Measurements from ENCODE around the gene TGFBI.

TGFBI gene

DNA sequence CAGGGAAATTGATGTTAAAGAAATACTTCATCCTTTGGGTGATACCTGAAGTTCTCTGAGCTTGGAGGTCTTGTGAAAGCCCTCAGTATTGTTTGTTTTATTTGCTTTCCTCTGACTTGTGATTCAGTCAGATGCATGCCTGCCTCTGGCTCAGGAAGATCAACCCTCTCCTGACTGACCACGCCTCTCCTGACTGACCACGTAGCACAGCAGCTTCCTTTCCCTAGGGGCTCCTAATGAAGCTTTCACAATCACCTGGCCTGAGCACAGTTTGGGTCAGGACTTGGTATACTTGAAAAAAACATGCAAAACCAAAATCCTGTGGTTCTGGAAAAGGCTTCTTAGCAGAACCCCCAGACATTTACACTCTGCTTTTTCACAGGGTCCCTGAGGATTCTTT lies 3.8 kb downstream of the TGFBI start:
- H4K20me1 ChIP-seq (ENCODE audit: insufficient read depth, low read length) = no peaks in the 10 kb centered on the region; the same call in 1 of the 2 replicates
- no peak overlapping the region for H3K27ac ChIP-seq (ENCODE audit: low read length)
- H3K4me1 ChIP-seq (ENCODE audit: insufficient read depth, low read length) = peaks cover 20% of the 10 kb centered on the region
- no peaks in the 10 kb centered on the region for H3K36me3 ChIP-seq (ENCODE audit: insufficient read depth, low read length)
- no peak overlapping the region for H2AFZ ChIP-seq (ENCODE audit: low read depth, low read length)
- H3K9ac ChIP-seq (ENCODE audit: low read depth, low read length) = no peak overlapping the region
- no peak for TF ChIP-seq EZH2 (IDR thresholded peaks at IDR 0.05; ENCODE audit: borderline replicate concordance, low read depth, low read length, severe bottlenecking)
- TF ChIP-seq, protein P1, sequence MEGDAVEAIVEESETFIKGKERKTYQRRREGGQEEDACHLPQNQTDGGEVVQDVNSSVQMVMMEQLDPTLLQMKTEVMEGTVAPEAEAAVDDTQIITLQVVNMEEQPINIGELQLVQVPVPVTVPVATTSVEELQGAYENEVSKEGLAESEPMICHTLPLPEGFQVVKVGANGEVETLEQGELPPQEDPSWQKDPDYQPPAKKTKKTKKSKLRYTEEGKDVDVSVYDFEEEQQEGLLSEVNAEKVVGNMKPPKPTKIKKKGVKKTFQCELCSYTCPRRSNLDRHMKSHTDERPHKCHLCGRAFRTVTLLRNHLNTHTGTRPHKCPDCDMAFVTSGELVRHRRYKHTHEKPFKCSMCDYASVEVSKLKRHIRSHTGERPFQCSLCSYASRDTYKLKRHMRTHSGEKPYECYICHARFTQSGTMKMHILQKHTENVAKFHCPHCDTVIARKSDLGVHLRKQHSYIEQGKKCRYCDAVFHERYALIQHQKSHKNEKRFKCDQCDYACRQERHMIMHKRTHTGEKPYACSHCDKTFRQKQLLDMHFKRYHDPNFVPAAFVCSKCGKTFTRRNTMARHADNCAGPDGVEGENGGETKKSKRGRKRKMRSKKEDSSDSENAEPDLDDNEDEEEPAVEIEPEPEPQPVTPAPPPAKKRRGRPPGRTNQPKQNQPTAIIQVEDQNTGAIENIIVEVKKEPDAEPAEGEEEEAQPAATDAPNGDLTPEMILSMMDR (IDR thresholded peaks at IDR 0.05; ENCODE audit: borderline replicate concordance, extremely low read depth, low read length, poor library complexity, severe bottlenecking) = no peak
- H3K9me3 ChIP-seq (ENCODE audit: insufficient read depth, low read length, severe bottlenecking) = no peaks in the 10 kb centered on the region
- no peaks in the 10 kb centered on the region for H3K27me3 ChIP-seq (ENCODE audit: insufficient read depth, low read length, poor library complexity)
- H3K79me2 ChIP-seq (ENCODE audit: insufficient read depth, low read length) = no peaks in the 10 kb centered on the region
- H3K4me3 ChIP-seq (ENCODE audit: low read depth in 1 of 2, low read length in 2 of 2) = no peak overlapping the region
- H3K4me2 ChIP-seq (ENCODE audit: insufficient read depth, low read length) = no peak overlapping the region
- no peak for DNase-seq
- ATAC-seq (ENCODE audit: insufficient read depth, low read depth) = no peak

DNA sequence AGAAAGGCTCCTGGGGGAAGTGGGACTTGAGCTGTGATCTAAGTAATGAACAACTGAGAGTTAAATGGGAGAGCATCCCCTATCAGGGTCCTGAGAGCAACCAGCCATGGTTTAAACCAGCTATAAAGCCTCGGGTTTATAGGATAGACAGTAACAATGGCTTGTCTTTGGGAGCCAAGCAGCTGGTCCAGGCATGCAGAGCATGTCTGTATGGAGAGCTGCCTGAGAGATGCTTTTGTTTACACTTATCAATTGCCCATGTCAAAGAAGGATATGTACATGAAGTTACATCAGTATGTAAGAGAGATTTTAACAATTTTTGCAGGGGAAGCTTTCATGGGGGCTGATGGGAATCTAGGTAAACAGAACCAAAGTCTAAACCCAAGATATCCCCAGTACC lies 4.4 kb downstream of the TGFBI start:
- Histone ChIP-seq H3K27ac (ENCODE audit: low read length) (no peak overlapping the region), H4K20me1 (ENCODE audit: insufficient read depth, low read length) (no peaks in the 10 kb centered on the region; the same call in 1 of the 2 replicates), H3K27me3 (ENCODE audit: insufficient read depth, low read length, poor library complexity) (no peaks in the 10 kb centered on the region), H3K4me3 (ENCODE audit: low read depth in 1 of 2, low read length in 2 of 2) (no peak overlapping the region), H3K9ac (ENCODE audit: low read depth, low read length) (no peak overlapping the region), H3K9me3 (ENCODE audit: insufficient read depth, low read length, severe bottlenecking) (no peaks in the 10 kb centered on the region), H3K4me2 (ENCODE audit: insufficient read depth, low read length) (no peak overlapping the region), H2AFZ (ENCODE audit: low read depth, low read length) (no peak overlapping the region), H3K36me3 (ENCODE audit: insufficient read depth, low read length) (no peaks in the 10 kb centered on the region), H3K4me1 (ENCODE audit: insufficient read depth, low read length) (peaks cover 26% of the 10 kb centered on the region), H3K79me2 (ENCODE audit: insufficient read depth, low read length) (no peaks in the 10 kb centered on the region)
- no peak for ATAC-seq (ENCODE audit: insufficient read depth, low read depth)
- DNase-seq = no peak
- TF ChIP-seq, protein P1 (IDR thresholded peaks at IDR 0.05; ENCODE audit: borderline replicate concordance, extremely low read depth, low read length, poor library complexity, severe bottlenecking) = no peak
- no peak for TF ChIP-seq EZH2 (IDR thresholded peaks at IDR 0.05; ENCODE audit: borderline replicate concordance, low read depth, low read length, severe bottlenecking)

DNA sequence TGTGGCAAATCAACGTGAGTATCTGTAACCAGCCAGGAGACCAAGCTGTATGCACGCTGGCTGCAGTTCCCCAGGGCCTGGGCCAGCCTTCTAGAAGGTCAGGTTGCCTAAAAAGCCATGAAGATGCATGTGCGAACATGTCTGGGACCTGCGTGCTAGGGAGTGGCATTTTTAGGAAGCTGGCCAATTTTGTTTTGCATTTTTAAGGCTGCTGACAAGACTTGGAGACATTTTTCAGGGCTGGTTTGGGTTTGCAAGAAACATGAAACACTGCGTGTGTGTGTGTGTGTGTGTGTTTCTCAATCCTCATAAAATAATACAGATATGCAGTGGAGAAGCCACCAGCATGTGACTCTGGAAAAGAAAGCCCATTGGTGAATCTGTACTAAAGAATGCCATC lies 5.1 kb downstream of the TGFBI start:
- DNase-seq = no peak
- no peak for ATAC-seq (ENCODE audit: insufficient read depth, low read depth)
- H3K36me3 ChIP-seq (ENCODE audit: insufficient read depth, low read length) = no peaks in the 10 kb centered on the region
- no peak overlapping the region for H2AFZ ChIP-seq (ENCODE audit: low read depth, low read length)
- TF ChIP-seq EZH2 (IDR thresholded peaks at IDR 0.05; ENCODE audit: borderline replicate concordance, low read depth, low read length, severe bottlenecking) = no peak
- TF ChIP-seq, protein P1 (IDR thresholded peaks at IDR 0.05; ENCODE audit: borderline replicate concordance, extremely low read depth, low read length, poor library complexity, severe bottlenecking) = no peak
- H3K9me3 ChIP-seq (ENCODE audit: insufficient read depth, low read length, severe bottlenecking) = peaks cover 3% of the 10 kb centered on the region
- H4K20me1 ChIP-seq (ENCODE audit: insufficient read depth, low read length) = no peaks in the 10 kb centered on the region; the same call in 1 of the 2 replicates
- no peak overlapping the region for H3K4me2 ChIP-seq (ENCODE audit: insufficient read depth, low read length)
- H3K27ac ChIP-seq (ENCODE audit: low read length) = no peak overlapping the region
- no peak overlapping the region for H3K4me3 ChIP-seq (ENCODE audit: low read depth in 1 of 2, low read length in 2 of 2)
- no peak overlapping the region for H3K9ac ChIP-seq (ENCODE audit: low read depth, low read length)
- peaks cover 27% of the 10 kb centered on the region for H3K4me1 ChIP-seq (ENCODE audit: insufficient read depth, low read length)
- H3K79me2 ChIP-seq (ENCODE audit: insufficient read depth, low read length) = no peaks in the 10 kb centered on the region
- no peaks in the 10 kb centered on the region for H3K27me3 ChIP-seq (ENCODE audit: insufficient read depth, low read length, poor library complexity)

DNA sequence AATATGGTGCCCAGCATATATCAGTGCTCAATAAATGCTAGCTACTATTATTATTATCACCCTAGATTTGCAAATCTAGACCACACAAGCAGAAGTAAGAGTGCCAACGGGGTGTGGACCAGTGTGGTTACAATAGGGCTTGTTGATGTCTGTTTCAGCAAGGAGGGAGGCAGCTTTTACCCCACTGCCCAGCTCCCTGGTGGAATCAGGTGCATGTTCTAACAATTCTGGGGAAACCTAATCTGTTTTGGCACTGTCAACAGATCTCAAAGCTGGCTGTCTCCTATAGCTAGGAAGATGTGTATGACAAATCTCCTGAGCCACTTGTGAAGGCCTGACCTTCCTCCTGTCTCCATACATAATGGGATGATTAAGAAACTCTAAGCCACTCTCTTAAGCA lies 5.7 kb downstream of the TGFBI start:
- Histone ChIP-seq H3K4me2 (ENCODE audit: insufficient read depth, low read length) (no peak overlapping the region), H3K4me1 (ENCODE audit: insufficient read depth, low read length) (peaks cover 27% of the 10 kb centered on the region), H3K9me3 (ENCODE audit: insufficient read depth, low read length, severe bottlenecking) (peaks cover 4% of the 10 kb centered on the region), H2AFZ (ENCODE audit: low read depth, low read length) (no peak overlapping the region), H3K9ac (ENCODE audit: low read depth, low read length) (no peak overlapping the region), H3K4me3 (ENCODE audit: low read depth in 1 of 2, low read length in 2 of 2) (no peak overlapping the region), H3K27me3 (ENCODE audit: insufficient read depth, low read length, poor library complexity) (no peaks in the 10 kb centered on the region), H4K20me1 (ENCODE audit: insufficient read depth, low read length) (no peaks in the 10 kb centered on the region; the same call in 1 of the 2 replicates), H3K27ac (ENCODE audit: low read length) (no peak overlapping the region), H3K79me2 (ENCODE audit: insufficient read depth, low read length) (no peaks in the 10 kb centered on the region), H3K36me3 (ENCODE audit: insufficient read depth, low read length) (no peaks in the 10 kb centered on the region)
- ATAC-seq (ENCODE audit: insufficient read depth, low read depth) (no peak), DNase-seq (no peak)
- TF ChIP-seq, protein P1 (IDR thresholded peaks at IDR 0.05; ENCODE audit: borderline replicate concordance, extremely low read depth, low read length, poor library complexity, severe bottlenecking) = no peak
- TF ChIP-seq EZH2 (IDR thresholded peaks at IDR 0.05; ENCODE audit: borderline replicate concordance, low read depth, low read length, severe bottlenecking) = no peak

Measured in DND-41 (cell line).